SKM-1 treated with dmso at 0.1 percent for 144 hours (cell line): ENCODE data around the gene GAS2L2.

Experiments used
- DNase-seq: peaks from one replicate; lab custom pipeline; 2025; ENCODE audit not compliant: unreplicated experiment; lab: John Stamatoyannopoulos, UW

The GAS2L2 gene

GRCh38 chr17:35701491-35701890 is 51.5 kb downstream of the GAS2L2 start:
- no peak for DNase-seq

GRCh38 chr17:35700150-35700549 is 52.9 kb downstream of the GAS2L2 start:
- no peak for DNase-seq

GRCh38 chr17:35698800-35699199 is 54.2 kb downstream of the GAS2L2 start:
- no peak for DNase-seq

DNA sequence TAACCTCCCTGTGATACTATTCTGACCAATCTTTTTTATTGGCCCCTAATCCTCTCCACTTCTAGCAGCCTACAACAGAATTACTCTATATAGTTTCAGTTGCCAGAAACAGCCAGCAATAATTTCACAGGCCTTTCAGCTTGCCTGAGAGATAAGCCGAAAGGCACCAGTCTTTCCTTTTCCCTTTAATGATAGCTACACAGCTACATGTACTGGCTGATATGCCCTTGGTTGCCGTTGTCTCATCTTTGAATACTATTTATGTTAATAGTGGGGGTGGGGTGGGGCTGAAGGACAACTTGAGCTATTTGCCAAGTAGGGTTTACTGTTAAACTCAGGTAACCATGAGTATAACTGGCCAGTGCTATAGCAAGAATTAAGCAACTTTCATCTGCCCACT is 57.4 kb downstream of the GAS2L2 start:
- no peak for DNase-seq

GRCh38 chr17:35694906-35695305 is 58.1 kb downstream of the GAS2L2 start:
- DNase-seq: no peak
